Measurements from ENCODE around the gene SELENOM. TPM values are rescaled to one million over a fixed set of nuclear protein-coding genes. Genes with fewer than 3 reads are reported as not detected.

The SELENOM gene
- total and polyA plus RNA-seq, 4 donors, result 368 to 1,228 (median 666) TPM

DNA sequence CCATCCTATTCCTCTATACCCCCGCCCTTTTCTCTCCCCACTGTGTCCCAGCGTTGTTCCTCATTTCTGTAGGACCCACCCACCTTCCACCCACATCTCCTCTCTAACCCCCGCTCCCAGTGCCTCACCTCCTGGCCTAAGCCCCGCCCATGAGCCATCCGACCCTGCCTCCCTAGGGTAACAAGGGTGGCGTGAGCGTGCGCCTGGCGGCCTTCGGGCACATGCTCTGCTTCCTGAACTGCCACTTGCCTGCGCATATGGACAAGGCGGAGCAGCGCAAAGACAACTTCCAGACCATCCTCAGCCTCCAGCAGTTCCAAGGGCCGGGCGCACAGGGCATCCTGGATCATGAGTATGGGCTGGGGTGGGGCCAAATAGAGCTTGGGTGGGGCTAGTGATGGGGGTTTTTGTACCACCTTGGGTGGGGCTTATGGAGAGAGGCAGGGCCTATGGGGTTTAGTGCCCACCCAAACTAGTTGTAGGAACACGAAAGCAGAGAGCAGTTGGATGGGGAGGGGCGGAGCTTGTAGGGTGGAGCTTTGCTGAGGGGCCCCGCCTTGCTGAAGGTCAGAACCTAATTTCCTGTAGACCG is 19.9 kb upstream of the SELENOM start:
- DNase-seq (no peak), ATAC-seq (ENCODE audit: low FRiP score) (no peak)
- H3K36me3 ChIP-seq (ENCODE audit: control insufficient read depth in 1 of 2, insufficient read depth in 2 of 2, low read length in 1 of 2), result no peaks in the 10 kb centered on the region
- WGBS, 2 donors, result 82 to 85% methylated on average over 19 of the region's 19 CpGs
- no peaks in the 10 kb centered on the region for H3K4me1 ChIP-seq (ENCODE audit: control insufficient read depth in 1 of 2, insufficient read depth in 2 of 2, low read length in 2 of 2)
- intact Hi-C loops (cut with DNase I), result no loop called here
- H3K4me3 ChIP-seq (ENCODE audit: low read length in 2 of 2), result no peak overlapping the region
- H3K27me3 ChIP-seq (ENCODE audit: control insufficient read depth in 1 of 2, insufficient read depth in 2 of 2, low read length in 1 of 2), result no peaks in the 10 kb centered on the region
- H3K9me3 ChIP-seq (ENCODE audit: control insufficient read depth, low read length), result no peaks in the 10 kb centered on the region
- H3K27ac ChIP-seq (ENCODE audit: low read depth in 1 of 2, low read length in 2 of 2), result no peak overlapping the region

DNA sequence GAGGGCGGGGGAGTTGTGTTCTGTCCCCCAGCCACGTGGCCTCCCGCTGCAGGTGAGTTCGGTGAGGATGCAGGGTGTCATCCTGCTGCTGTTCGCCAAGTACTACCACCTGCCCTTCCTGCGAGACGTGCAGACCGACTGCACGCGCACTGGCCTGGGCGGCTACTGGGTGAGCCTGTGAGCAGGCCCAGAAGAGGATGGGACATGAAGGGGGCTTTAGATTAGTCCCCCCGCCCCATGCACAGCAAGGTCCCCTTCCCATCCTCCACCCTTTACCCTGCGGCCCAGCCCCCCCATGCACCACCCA is 19.5 kb upstream of the SELENOM start:
- H3K36me3 ChIP-seq (ENCODE audit: control insufficient read depth in 1 of 2, insufficient read depth in 2 of 2, low read length in 1 of 2), result no peaks in the 10 kb centered on the region
- intact Hi-C loops (cut with DNase I), result no loop called here
- no peak for DNase-seq
- ATAC-seq (ENCODE audit: low FRiP score), result no peak
- no peaks in the 10 kb centered on the region for H3K27me3 ChIP-seq (ENCODE audit: control insufficient read depth in 1 of 2, insufficient read depth in 2 of 2, low read length in 1 of 2)
- H3K27ac ChIP-seq (ENCODE audit: low read depth in 1 of 2, low read length in 2 of 2), result no peak overlapping the region
- H3K4me1 ChIP-seq (ENCODE audit: control insufficient read depth in 1 of 2, insufficient read depth in 2 of 2, low read length in 2 of 2), result no peaks in the 10 kb centered on the region
- H3K4me3 ChIP-seq (ENCODE audit: low read length in 2 of 2), result no peak overlapping the region
- H3K9me3 ChIP-seq (ENCODE audit: control insufficient read depth, low read length), result no peaks in the 10 kb centered on the region
- 91 to 92% methylated on average over 13 of the region's 13 CpGs for WGBS, 2 donors

GRCh38 chr22:31126128-31126868 is 18.9 kb upstream of the SELENOM start:
- H3K27ac ChIP-seq (ENCODE audit: low read depth in 1 of 2, low read length in 2 of 2), result no peak overlapping the region
- 91 to 93% methylated on average over 22 of the region's 22 CpGs for WGBS, 2 donors
- DNase-seq (peak in 1 of 2 donors; percentile 63), ATAC-seq (ENCODE audit: low FRiP score) (no peak)
- intact Hi-C loops (cut with DNase I), result no loop called here
- H3K4me3 ChIP-seq (ENCODE audit: low read length in 2 of 2), result no peak overlapping the region
- no peaks in the 10 kb centered on the region for H3K27me3 ChIP-seq (ENCODE audit: control insufficient read depth in 1 of 2, insufficient read depth in 2 of 2, low read length in 1 of 2)
- H3K9me3 ChIP-seq (ENCODE audit: control insufficient read depth, low read length), result no peaks in the 10 kb centered on the region
- no peaks in the 10 kb centered on the region for H3K4me1 ChIP-seq (ENCODE audit: control insufficient read depth in 1 of 2, insufficient read depth in 2 of 2, low read length in 2 of 2)
- no peaks in the 10 kb centered on the region for H3K36me3 ChIP-seq (ENCODE audit: control insufficient read depth in 1 of 2, insufficient read depth in 2 of 2, low read length in 1 of 2)

DNA sequence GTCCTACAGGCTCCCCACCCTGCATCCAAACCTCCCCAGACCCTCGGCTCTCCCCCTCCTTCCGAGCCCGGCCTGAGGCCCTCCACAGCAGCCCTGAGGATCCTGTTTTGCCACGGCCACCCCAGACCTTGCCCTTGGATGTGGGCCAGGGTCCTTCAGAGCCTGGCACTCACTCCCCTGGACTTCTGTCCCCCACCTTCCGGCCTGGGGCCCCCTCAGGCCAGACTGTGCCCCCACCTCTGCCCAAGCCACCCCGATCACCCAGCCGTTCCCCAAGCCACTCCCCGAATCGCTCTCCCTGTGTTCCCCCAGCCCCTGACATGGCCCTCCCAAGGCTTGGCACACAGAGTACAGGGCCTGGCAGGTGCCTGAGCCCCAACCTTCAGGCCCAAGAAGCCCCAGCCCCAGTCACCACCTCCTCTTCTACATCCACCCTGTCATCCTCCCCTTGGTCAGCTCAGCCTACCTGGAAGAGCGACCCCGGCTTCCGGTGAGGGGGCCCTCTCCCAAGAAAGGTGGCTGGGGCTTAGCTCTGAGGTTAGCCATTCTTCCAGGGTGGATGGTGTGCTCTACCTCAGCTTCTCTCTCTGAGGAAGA is 18.3 kb upstream of the SELENOM start:
- H3K9me3 ChIP-seq (ENCODE audit: control insufficient read depth, low read length), result no peaks in the 10 kb centered on the region
- DNase-seq, result peak in 1 of 2 donors; percentile 63
- no peaks in the 10 kb centered on the region for H3K36me3 ChIP-seq (ENCODE audit: control insufficient read depth in 1 of 2, insufficient read depth in 2 of 2, low read length in 1 of 2)
- H3K4me3 ChIP-seq (ENCODE audit: low read length in 2 of 2), result no peak overlapping the region
- no peaks in the 10 kb centered on the region for H3K27me3 ChIP-seq (ENCODE audit: control insufficient read depth in 1 of 2, insufficient read depth in 2 of 2, low read length in 1 of 2)
- H3K4me1 ChIP-seq (ENCODE audit: control insufficient read depth in 1 of 2, insufficient read depth in 2 of 2, low read length in 2 of 2), result no peaks in the 10 kb centered on the region
- 85 to 88% methylated on average over 12 of the region's 12 CpGs for WGBS, 2 donors
- intact Hi-C loops (cut with DNase I), result no loop called here
- no peak for ATAC-seq (ENCODE audit: low FRiP score)
- no peak overlapping the region for H3K27ac ChIP-seq (ENCODE audit: low read depth in 1 of 2, low read length in 2 of 2)

GRCh38 chr22:31124811-31125465 is 17.6 kb upstream of the SELENOM start:
- intact Hi-C loops (cut with DNase I), result loop anchor here in 1 of 2 donors (5.0 kb wide), 1 partner anchor 87 kb away; the partner anchor contains the start of gene LIMK2
- Histone ChIP-seq H3K36me3 (ENCODE audit: control insufficient read depth in 1 of 2, insufficient read depth in 2 of 2, low read length in 1 of 2) (no peaks in the 10 kb centered on the region), H3K27ac (ENCODE audit: low read depth in 1 of 2, low read length in 2 of 2) (no peak overlapping the region)

GRCh38 chr22:31124290-31124689 is 16.9 kb upstream of the SELENOM start:
- DNase-seq (peak in 1 of 2 donors; percentile 56), ATAC-seq (ENCODE audit: low FRiP score) (no peak)
- Histone ChIP-seq H3K36me3 (ENCODE audit: control insufficient read depth in 1 of 2, insufficient read depth in 2 of 2, low read length in 1 of 2) (no peaks in the 10 kb centered on the region), H3K9me3 (ENCODE audit: control insufficient read depth, low read length) (no peaks in the 10 kb centered on the region), H3K4me1 (ENCODE audit: control insufficient read depth in 1 of 2, insufficient read depth in 2 of 2, low read length in 2 of 2) (no peaks in the 10 kb centered on the region), H3K27me3 (ENCODE audit: control insufficient read depth in 1 of 2, insufficient read depth in 2 of 2, low read length in 1 of 2) (no peaks in the 10 kb centered on the region), H3K4me3 (ENCODE audit: low read length in 2 of 2) (no peak overlapping the region), H3K27ac (ENCODE audit: low read depth in 1 of 2, low read length in 2 of 2) (no peak overlapping the region)
- intact Hi-C loops (cut with DNase I), result loop anchor here in 1 of 2 donors (5.0 kb wide), 1 partner anchor 88 kb away; the partner anchor contains the start of gene LIMK2
- WGBS, 2 donors, result 60 to 62% methylated on average over 3 of the region's 3 CpGs

More at GRCh38 chr22:31124811-31125465, 17.6 kb upstream of the SELENOM start:
- ATAC-seq (ENCODE audit: low FRiP score) (no peak), DNase-seq (peak in 1 of 2 donors; percentile 60)
- WGBS, 2 donors, result 72 to 78% methylated on average over 14 of the region's 14 CpGs
- Histone ChIP-seq H3K9me3 (ENCODE audit: control insufficient read depth, low read length) (no peaks in the 10 kb centered on the region), H3K4me1 (ENCODE audit: control insufficient read depth in 1 of 2, insufficient read depth in 2 of 2, low read length in 2 of 2) (no peaks in the 10 kb centered on the region), H3K27me3 (ENCODE audit: control insufficient read depth in 1 of 2, insufficient read depth in 2 of 2, low read length in 1 of 2) (no peaks in the 10 kb centered on the region), H3K4me3 (ENCODE audit: low read length in 2 of 2) (no peak overlapping the region)

DNA sequence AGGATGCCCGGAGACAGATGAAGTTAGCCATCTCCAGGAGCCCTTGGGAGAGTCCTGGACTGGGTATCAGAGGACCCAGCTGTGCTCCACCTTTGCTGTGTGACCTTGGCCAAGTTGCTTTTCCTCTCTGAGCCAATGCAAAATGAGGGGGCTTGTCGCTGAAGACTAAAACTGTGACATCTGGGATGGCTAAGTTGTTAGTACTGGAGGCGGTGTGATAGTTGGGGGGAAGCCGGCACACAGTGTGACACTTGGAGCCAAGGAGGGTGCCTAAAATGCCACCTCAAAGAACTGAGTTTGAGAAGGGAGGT is 15.9 kb upstream of the SELENOM start:
- peak overlapping the region in 1 of 2 donors; percentile 40 for H3K4me3 ChIP-seq (ENCODE audit: low read length in 2 of 2)
- DNase-seq (no peak), ATAC-seq (ENCODE audit: low FRiP score) (no peak)
- H3K36me3 ChIP-seq (ENCODE audit: control insufficient read depth in 1 of 2, insufficient read depth in 2 of 2, low read length in 1 of 2), result no peaks in the 10 kb centered on the region
- no peaks in the 10 kb centered on the region for H3K27me3 ChIP-seq (ENCODE audit: control insufficient read depth in 1 of 2, insufficient read depth in 2 of 2, low read length in 1 of 2)
- no peaks in the 10 kb centered on the region for H3K4me1 ChIP-seq (ENCODE audit: control insufficient read depth in 1 of 2, insufficient read depth in 2 of 2, low read length in 2 of 2)
- intact Hi-C loops (cut with DNase I), result loop anchor here in 1 of 2 donors (5.0 kb wide), 1 partner anchor 89 kb away; the partner anchor contains the start of gene LIMK2
- 73 to 79% methylated on average over 4 of the region's 4 CpGs for WGBS, 2 donors
- H3K9me3 ChIP-seq (ENCODE audit: control insufficient read depth, low read length), result no peaks in the 10 kb centered on the region
- H3K27ac ChIP-seq (ENCODE audit: low read depth in 1 of 2, low read length in 2 of 2), result no peak overlapping the region

GRCh38 chr22:31122532-31123291 is 15.3 kb upstream of the SELENOM start, which contains the start of gene INPP5J:
TSS of gene INPP5J (plus strand) at chr22:31122966. CDS start at chr22:31123015, 49 bp downstream.
- DNase-seq (peak in 1 of 2 donors; percentile 79), ATAC-seq (ENCODE audit: low FRiP score) (peak; percentile 49)
- Histone ChIP-seq H3K4me1 (ENCODE audit: control insufficient read depth in 1 of 2, insufficient read depth in 2 of 2, low read length in 2 of 2) (no peaks in the 10 kb centered on the region), H3K27ac (ENCODE audit: low read depth in 1 of 2, low read length in 2 of 2) (peak within 1 kb of the TSS in 1 of 2 donors; percentile 23), H3K36me3 (ENCODE audit: control insufficient read depth in 1 of 2, insufficient read depth in 2 of 2, low read length in 1 of 2) (no peaks in the 10 kb centered on the region), H3K9me3 (ENCODE audit: control insufficient read depth, low read length) (no peaks in the 10 kb centered on the region), H3K27me3 (ENCODE audit: control insufficient read depth in 1 of 2, insufficient read depth in 2 of 2, low read length in 1 of 2) (no peaks in the 10 kb centered on the region), H3K4me3 (ENCODE audit: low read length in 2 of 2) (peak within 1 kb of the TSS in 1 of 2 donors; percentile 40)
- intact Hi-C loops (cut with DNase I), result loop anchor here in 1 of 2 donors (5.0 kb wide), 1 partner anchor 90 kb away; the partner anchor contains the start of gene LIMK2
- WGBS, 2 donors, result 3 to 4% methylated on average over 10 of the region's 10 CpGs

All from aorta (tissue), 5 donors.